NCI-H2227 treated with DMSO at 0.1 percent for 48 hours (cell line): ENCODE results near the gene ARHGAP28.

Source experiments
- DNase-seq: peaks from one replicate; lab custom pipeline; 2025; lab: John Stamatoyannopoulos, UW

Gene ARHGAP28

GRCh38 chr18:6729247-6730091 lies at the start of gene ARHGAP28:
ARHGAP28 (plus strand) TSS chr18:6729716; CDS start chr18:6729822, 106 bp downstream.
- peak; percentile 94 for DNase-seq

GRCh38 chr18:6681331-6681875 lies 48.1 kb upstream of the ARHGAP28 start:
- no peak for DNase-seq

- DNase-seq, result no peak
These were observed 46.9 kb upstream of the ARHGAP28 start for GRCh38 chr18:6682437-6683111.

- no peak for DNase-seq
These were observed 46.2 kb upstream of the ARHGAP28 start for GRCh38 chr18:6683112-6683876.

- no peak for DNase-seq
These were observed 41.8 kb upstream of the ARHGAP28 start for GRCh38 chr18:6687676-6688075.

GRCh38 chr18:6708890-6709289 lies 20.6 kb upstream of the ARHGAP28 start:
- no peak for DNase-seq

GRCh38 chr18:6711467-6711866 lies 18.0 kb upstream of the ARHGAP28 start:
- no peak for DNase-seq

- no peak for DNase-seq
These were observed 17.1 kb upstream of the ARHGAP28 start for GRCh38 chr18:6712401-6712800.

- no peak for DNase-seq
These were observed 15.5 kb upstream of the ARHGAP28 start for GRCh38 chr18:6714010-6714409.

GRCh38 chr18:6718267-6718666 lies 11.2 kb upstream of the ARHGAP28 start:
- no peak for DNase-seq

- DNase-seq, result no peak
These were observed 10.2 kb upstream of the ARHGAP28 start for GRCh38 chr18:6719098-6719846.

GRCh38 chr18:6719910-6720683 lies 9.4 kb upstream of the ARHGAP28 start:
- no peak for DNase-seq

- no peak for DNase-seq
These were observed 7.8 kb upstream of the ARHGAP28 start for GRCh38 chr18:6721755-6722154.

- no peak for DNase-seq
These were observed 6.8 kb upstream of the ARHGAP28 start for GRCh38 chr18:6722690-6723089.

GRCh38 chr18:6724331-6724730 lies 5.2 kb upstream of the ARHGAP28 start:
- no peak for DNase-seq

- DNase-seq, result no peak
These were observed 1.2 kb upstream of the ARHGAP28 start for GRCh38 chr18:6728331-6728730.

- DNase-seq, result no peak
These were observed 688 bp upstream of the ARHGAP28 start for GRCh38 chr18:6728809-6729246.

GRCh38 chr18:6730416-6731221 lies 1.1 kb downstream of the ARHGAP28 start:
- no peak for DNase-seq

- DNase-seq, result peak; percentile 72
These were observed 1.7 kb downstream of the ARHGAP28 start for GRCh38 chr18:6731222-6731596.

- no peak for DNase-seq
These were observed 3.4 kb downstream of the ARHGAP28 start for GRCh38 chr18:6732952-6733351.
